HG03175 (cell line): Measurements from ENCODE around the gene HMGN4.
"Not testable (repeated sequence)": the region's sequence is repeated elsewhere in the genome, so short reads cannot be mapped to it uniquely, and the experiment has no call there.

Source experiments
- ATAC-seq: cut with Tn5 transposase; IDR thresholded peaks from one replicate; pipeline ENCODE4 v1.9.1; 2021; ENCODE audit warnings: mild to moderate bottlenecking, moderate library complexity; ENCODE audit not compliant: unreplicated experiment

Gene HMGN4

GRCh38 chr6:26547363-26547762, 9.2 kb downstream of the HMGN4 start:
- not testable (repeated sequence) for ATAC-seq

GRCh38 chr6:26550250-26550993, 12.3 kb downstream of the HMGN4 start:
- no peak for ATAC-seq

- no peak for ATAC-seq
Measured at GRCh38 chr6:26552205-26552604, 14.0 kb downstream of the HMGN4 start.

GRCh38 chr6:26552640-26553188, 14.5 kb downstream of the HMGN4 start:
- ATAC-seq: no peak

- ATAC-seq: peak; percentile 41
Measured at GRCh38 chr6:26553264-26553634, 15.1 kb downstream of the HMGN4 start.

- peak; percentile 39 for ATAC-seq
Measured at GRCh38 chr6:26553635-26554446, 15.7 kb downstream of the HMGN4 start.

- ATAC-seq: no peak
Measured at GRCh38 chr6:26554447-26554696, 16.2 kb downstream of the HMGN4 start.

GRCh38 chr6:26554697-26555504, 16.7 kb downstream of the HMGN4 start:
- no peak for ATAC-seq

- ATAC-seq: no peak
Measured at GRCh38 chr6:26555505-26556262, 17.5 kb downstream of the HMGN4 start.

- no peak for ATAC-seq
Measured at GRCh38 chr6:26556263-26557070, 18.3 kb downstream of the HMGN4 start.

- ATAC-seq: peak; percentile 71
Measured at GRCh38 chr6:26561533-26562466, 23.6 kb downstream of the HMGN4 start.

GRCh38 chr6:26563488-26563887, 25.3 kb downstream of the HMGN4 start:
- no peak for ATAC-seq

- ATAC-seq: peak; percentile 79
Measured at GRCh38 chr6:26568601-26569432, 30.7 kb downstream of the HMGN4 start.

GRCh38 chr6:26569433-26569764, 31.2 kb downstream of the HMGN4 start:
- ATAC-seq: no peak

GRCh38 chr6:26570027-26570809, 32.1 kb downstream of the HMGN4 start:
- no peak for ATAC-seq

- no peak for ATAC-seq
Measured at GRCh38 chr6:26571592-26572296, 33.6 kb downstream of the HMGN4 start.

GRCh38 chr6:26575494-26575939, 37.4 kb downstream of the HMGN4 start:
- no peak for ATAC-seq
